K562 (cell line): Measurements from ENCODE around the gene GUCA1A. TPM values are rescaled to one million over a fixed set of nuclear protein-coding genes. Genes with fewer than 3 reads are reported as not detected.

Experiments
- ATAC-seq: fragments of 200-7000 bp; cut with Tn5 transposase; 3 replicates; pipeline ENCODE4 v1.9.1; 2020; ENCODE audit warnings: moderate library complexity
- BruUV-seq: library from RNA; stranded (reverse); fragments of 400-500 nt; replicated peaks from 2 replicates; lab custom pipeline; 2021; lab: Mats Ljungman, UMichigan
- CTCF ChIA-PET: fragments of 300-600 bp; formaldehyde crosslinking; extraction: SDS; loops from one replicate; lab custom pipeline; 2021; ENCODE audit warnings: low intra/inter-chr PET ratio; lab: Yijun Ruan, JAX
- POLR2A ChIA-PET: fragments of 300-600, 350-650 bp; sonication (Branson Sonifier 250); formaldehyde crosslinking; extraction: SDS; loops from one replicate; lab custom pipeline; 2021; ENCODE audit warnings: antibody characterized with exemption, inconsistent platforms; lab: Yijun Ruan, JAX
- DNase-seq, 4 experiments: peaks; one replicate each; pipeline versions ENCODE4 v3.0.0 to v3.0.0-alpha.2; 2011 to 2018; ENCODE audit warnings: low spot score in 3 of 4, mixed read lengths in 3 of 4; ENCODE audit errors: extremely low read depth in 1 of 4
- FAIRE-seq: peaks from 2 replicates; lab custom pipeline; 2011; peaks lifted over from hg19 to GRCh38; lab: Jason Lieb, UNC
- H2AFZ ChIP-seq: 2 replicates; pipeline ENCODE4 v1.6.0; 2011; ENCODE audit warnings: low read depth, low read length, control low read depth, inconsistent platforms
- H3K27ac ChIP-seq: fragments of 200-600 bp; 3 replicates; pipeline ENCODE4 v1.8.0; 2011; ENCODE audit warnings: low read depth, mild to moderate bottlenecking, control low read depth, inconsistent platforms, low read length, moderate library complexity, mixed read lengths; ENCODE audit errors: extremely low read depth
- H3K27me3 ChIP-seq, 2 experiments: fragments of 300-600 bp in 1 of 2; 2 replicates in 1 of 2; 3 replicates in 1 of 2; pipeline versions ENCODE4 v1.6.0 to v1.8.0; 2011; ENCODE audit warnings: inconsistent platforms in 2 of 2, low read length in 2 of 2, mild to moderate bottlenecking in 1 of 2, mixed read lengths in 1 of 2, moderate library complexity in 1 of 2; ENCODE audit not compliant: control insufficient read depth in 2 of 2, insufficient read depth in 2 of 2
- H3K36me3 ChIP-seq: fragments of 300-600 bp; 3 replicates; pipeline ENCODE4 v1.8.0; 2011; ENCODE audit warnings: mild to moderate bottlenecking, low read length, inconsistent platforms; ENCODE audit not compliant: control insufficient read depth, insufficient read depth
- H3K4me1 ChIP-seq, 2 experiments: fragments of 200-600 bp in 1 of 2; replicated peaks in 1 of 2; 2 replicates in 1 of 2; 3 replicates in 1 of 2; pipeline versions ENCODE4 v1.5.1 to v1.8.0; 2011; ENCODE audit warnings: inconsistent platforms in 2 of 2, low read length in 2 of 2, mild to moderate bottlenecking in 1 of 2, mixed read lengths in 1 of 2, moderate library complexity in 1 of 2; ENCODE audit not compliant: control insufficient read depth in 2 of 2, insufficient read depth in 2 of 2
- H3K4me2 ChIP-seq: 2 replicates; pipeline ENCODE4 v1.6.1; 2011; ENCODE audit warnings: low read length, control low read depth, inconsistent platforms, mixed read lengths; ENCODE audit not compliant: insufficient read depth
- H3K4me3 ChIP-seq: fragments of 200-600 bp; sonication (generic), shearing (Covaris generic); 2 replicates; pipeline ENCODE4 v1.5.1; 2016; ENCODE audit warnings: control low read depth, inconsistent platforms
- H3K79me2 ChIP-seq: fragments of 200-600 bp; 3 replicates; pipeline ENCODE4 v1.8.0; 2011; ENCODE audit warnings: low read length, inconsistent platforms; ENCODE audit not compliant: control insufficient read depth, insufficient read depth
- H3K9ac ChIP-seq, 2 experiments: 2 replicates each; pipeline versions ENCODE4 v1.6.0 to v1.6.1; 2011; ENCODE audit warnings: low read depth in 2 of 2, low read length in 2 of 2, control low read depth in 1 of 2, inconsistent platforms in 1 of 2, mild to moderate bottlenecking in 1 of 2, mixed read lengths in 1 of 2; ENCODE audit not compliant: insufficient read depth in 1 of 2
- H3K9me1 ChIP-seq: one replicate; pipeline ENCODE4 v1.6.0; 2011; ENCODE audit warnings: inconsistent platforms, mild to moderate bottlenecking, low read length, moderate library complexity; ENCODE audit not compliant: control insufficient read depth, insufficient read depth
- H3K9me3 ChIP-seq: replicated peaks from 2 replicates; pipeline ENCODE4 v1.5.1; 2011; ENCODE audit warnings: low read depth, low read length, inconsistent platforms; ENCODE audit not compliant: control insufficient read depth, insufficient read depth
- H4K20me1 ChIP-seq: replicated peaks from 2 replicates; pipeline ENCODE4 v1.6.1; 2011; ENCODE audit warnings: low read length, inconsistent platforms, mixed read lengths; ENCODE audit not compliant: control insufficient read depth, insufficient read depth
- ASH1L ChIP-seq: fragments of 450-650 bp; IDR thresholded peaks from 2 replicates; pipeline ENCODE4 v1.6.1; 2018; ENCODE audit warnings: borderline replicate concordance, mild to moderate bottlenecking, low read depth; ENCODE audit not compliant: partially characterized antibody
- BACH1 ChIP-seq: fragments of 200-800 bp; sonication (Bioruptor generic); IDR thresholded peaks from 2 replicates; pipeline ENCODE4 v1.6.1; 2016; ENCODE audit warnings: missing genetic modification characterization, missing compliant biosample characterization
- BCOR ChIP-seq: fragments of 450-650 bp; IDR thresholded peaks from 2 replicates; pipeline ENCODE4 v1.6.1; 2016
- CC2D1A ChIP-seq: fragments of 450-650 bp; IDR thresholded peaks from 2 replicates; pipeline ENCODE4 v1.6.1; 2017; ENCODE audit warnings: mild to moderate bottlenecking
- DMBX1 ChIP-seq: fragments of 250-450 bp; sonication (Bioruptor Pico); IDR thresholded peaks from 2 replicates; pipeline ENCODE4 v1.8.0; 2022; ENCODE audit warnings: inconsistent platforms, mild to moderate bottlenecking, moderate library complexity, borderline replicate concordance
- GABPB1 ChIP-seq: sonication (generic); formaldehyde crosslinking; IDR thresholded peaks from 2 replicates; pipeline ENCODE4 v1.8.0; 2022; ENCODE audit warnings: mild to moderate bottlenecking, missing genetic modification reagents
- GATAD2A ChIP-seq: fragments of 450-650 bp; IDR thresholded peaks from 2 replicates; pipeline ENCODE4 v1.6.1; 2017
- GTF2F1 ChIP-seq: IDR thresholded peaks from 2 replicates; pipeline ENCODE4 v1.6.1; 2011; ENCODE audit warnings: low read depth, low read length, improper control_type of control experiment
- MAFG ChIP-seq: fragments of 450-650 bp; conservative IDR thresholded peaks from 2 replicates; pipeline ENCODE4 v1.6.1; 2016; ENCODE audit warnings: missing genetic modification characterization, missing compliant biosample characterization
- MTA2 ChIP-seq: fragments of 450-650 bp; IDR thresholded peaks from 2 replicates; pipeline ENCODE4 v1.6.1; 2016; ENCODE audit warnings: low read depth
- SIRT6 ChIP-seq: IDR thresholded peaks from one replicate; pipeline ENCODE4 v1.6.1; 2012; ENCODE audit warnings: low read depth, mild to moderate bottlenecking, control low read depth, inconsistent platforms, low read length, moderate library complexity
- SMARCA4 ChIP-seq: fragments of 450-650 bp; IDR thresholded peaks from 2 replicates; pipeline ENCODE4 v1.6.1; 2016
- ZNF445 ChIP-seq: fragments of 250-450 bp; sonication (Bioruptor Pico); IDR thresholded peaks from 2 replicates; pipeline ENCODE4 v1.4.0; 2020; ENCODE audit warnings: low read depth, mild to moderate bottlenecking, moderate library complexity
- WGBS: fragments of 100-300 bp; shearing (Covaris generic); methylation state at CpG from one replicate; pipeline ENCODE4 v1.1.6; 2016; ENCODE audit warnings: low coverage, mixed read lengths; ENCODE audit not compliant: insufficient coverage; ENCODE audit errors: missing lambda C conversion rate; 5-methylcytosine and 5-hydroxymethylcytosine counted together
- in situ Hi-C: fragments of 300-500 bp; cut with MboI; formaldehyde crosslinking; loops from 4 replicates; pipeline ENCODE4 v1.15.0; 2018; ENCODE audit warnings: inconsistent platforms, mixed read lengths
- intact Hi-C: fragments of 100-400 bp; cut with micrococcal nuclease; formaldehyde crosslinking; loops from 2 replicates; pipeline ENCODE4 v1.14.2; 2022
- polyA plus RNA-seq, 8 experiments: library from polyadenylated mRNA; depleted of rRNA in 4 of 8; stranded (reverse) in 5 of 8; unstranded in 3 of 8; fragments of >200 nt; fragmentation: Nextera tagmentation in 2 of 8; fragmentation: Illumina TruSeq in 1 of 8; extraction: Ambion mirVana in 2 of 8; extraction: Trizol in 1 of 8; gene quantifications; 2 replicates each; pipeline versions ENCODE4 v1.2.1 to v1.2.3, GENCODE V29; 2011 to 2014; ENCODE audit warnings: inconsistent platforms in 1 of 8, missing spikeins in 1 of 8
- total RNA-seq, 7 experiments: library from RNA; depleted of rRNA in 6 of 7; stranded (reverse); fragments of >200 nt in 6 of 7; fragmentation: Illumina TruSeq in 2 of 7; extraction: Trizol in 2 of 7; gene quantifications; 2 replicates each; pipeline versions ENCODE4 v1.2.1 to v1.2.3, GENCODE V29; 2011 to 2021; ENCODE audit warnings: low replicate concordance in 1 of 7
- TF ChIP-seq, protein P1 (sequence below): sonication (generic); formaldehyde crosslinking; IDR thresholded peaks from 2 replicates; pipeline ENCODE4 v1.5.0; 2020; ENCODE audit warnings: missing genetic modification reagents

The GUCA1A gene
- total and polyA plus RNA-seq, 9 of the 15 experiments (the other 6 are each of a cell fraction or from before 2014, with no cell fraction given) = not detected

- Histone ChIP-seq H3K36me3 (no peaks in the 10 kb centered on the region), H3K4me2 (no peak overlapping the region), H3K79me2 (no peaks in the 10 kb centered on the region), H3K9ac (no peak overlapping the region), H3K9me3 (no peaks in the 10 kb centered on the region), H3K4me3 (no peak overlapping the region), H4K20me1 (no peaks in the 10 kb centered on the region), H2AFZ (no peak overlapping the region), H3K27me3 (no peaks in the 10 kb centered on the region), H3K4me1 (peaks cover 34 to 44% of the 10 kb centered on the region in 2 experiments), H3K9me1 (no peaks in the 10 kb centered on the region), H3K27ac (no peak overlapping the region)
- in situ Hi-C loops (no loop called here), intact Hi-C loops (loop anchor here (2.0 kb wide), 2 partner anchors 31 to 79 kb away; no protein-coding TSS in a partner anchor)
- FAIRE-seq (no peak), DNase-seq (no peak), ATAC-seq (no peak)
- TF ChIP-seq ZNF445 (CRISPR knock-in tag) (no peak), BCOR (peak; percentile 10; the same call in 1 of the 2 replicates)
- BruUV-seq = no TSS peak
- ChIA-PET CTCF (no interaction called here), POLR2A (interaction anchor here (1.2 kb wide), 1 partner anchor 10 kb away, joined by 3 read pairs; no protein-coding TSS in a partner anchor)
- WGBS = 74% methylated on average over 2 of the region's 2 CpGs
Observed at GRCh38 chr6:42135722-42136121, 37.4 kb upstream of the GUCA1A start.

GRCh38 chr6:42136508-42137193 is 36.5 kb upstream of the GUCA1A start:
- in situ Hi-C loops (no loop called here), intact Hi-C loops (loop anchor here (1.0 to 2.0 kb wide), 3 partner anchors 30 to 94 kb away; no protein-coding TSS in a partner anchor)
- FAIRE-seq = peak; percentile 97
- no peaks in the 10 kb centered on the region for H3K36me3 ChIP-seq
- ChIA-PET POLR2A (interaction anchor here (0.7 to 1.6 kb wide), 14 partner anchors 8 to 192 kb away, joined by 3 to 8 read pairs (median 4); no protein-coding TSS in a partner anchor), CTCF (no interaction called here)
- no peaks in the 10 kb centered on the region for H4K20me1 ChIP-seq
- peaks cover 34 to 46% of the 10 kb centered on the region in 2 experiments for H3K4me1 ChIP-seq
- no peaks in the 10 kb centered on the region for H3K27me3 ChIP-seq
- peak overlapping the region; percentile 69 for H3K4me2 ChIP-seq
- WGBS = 4% methylated on average over 14 of the region's 14 CpGs
- 0 out of 2 replicates have a peak overlapping the region, but pooled peaks have one; percentile 1 for H3K4me3 ChIP-seq
- no TSS peak for BruUV-seq
- DNase-seq = peak; percentile 88 to 91 (median 88)
- ATAC-seq = peak; percentile 83
- H3K9me3 ChIP-seq = no peaks in the 10 kb centered on the region
- H3K9ac ChIP-seq = peak overlapping the region; percentile 39 to 54
- H3K79me2 ChIP-seq = no peaks in the 10 kb centered on the region
- peak overlapping the region; percentile 70 for H3K27ac ChIP-seq
- peak overlapping the region; percentile 89 for H2AFZ ChIP-seq
- no peaks in the 10 kb centered on the region for H3K9me1 ChIP-seq
- TF ChIP-seq GABPB1 (CRISPR knock-in tag) = peak; percentile 52; the same call in 1 of the 2 replicates
- peak; percentile 96 for TF ChIP-seq CC2D1A
- no peak for TF ChIP-seq SIRT6
- 0 out of 2 replicates have a peak, but pooled peaks have one; percentile 66 for TF ChIP-seq GATAD2A
- TF ChIP-seq GTF2F1 = no peak
- TF ChIP-seq SMARCA4 = peak; percentile 88
- no peak for TF ChIP-seq BACH1 (tag)
- TF ChIP-seq ASH1L = no peak
- TF ChIP-seq MAFG (tag) = peak; percentile 95
- TF ChIP-seq, protein P1, sequence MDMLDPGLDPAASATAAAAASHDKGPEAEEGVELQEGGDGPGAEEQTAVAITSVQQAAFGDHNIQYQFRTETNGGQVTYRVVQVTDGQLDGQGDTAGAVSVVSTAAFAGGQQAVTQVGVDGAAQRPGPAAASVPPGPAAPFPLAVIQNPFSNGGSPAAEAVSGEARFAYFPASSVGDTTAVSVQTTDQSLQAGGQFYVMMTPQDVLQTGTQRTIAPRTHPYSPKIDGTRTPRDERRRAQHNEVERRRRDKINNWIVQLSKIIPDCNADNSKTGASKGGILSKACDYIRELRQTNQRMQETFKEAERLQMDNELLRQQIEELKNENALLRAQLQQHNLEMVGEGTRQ = 0 out of 2 replicates have a peak, but pooled peaks have one; percentile 8
- TF ChIP-seq DMBX1 (CRISPR knock-in tag) = peak; percentile 18; the same call in 1 of the 2 replicates
- TF ChIP-seq MTA2 = 0 out of 2 replicates have a peak, but pooled peaks have one; percentile 2
